HG03175 (cell line): Measurements from ENCODE around the gene PRKCA.
"Not testable (repeated sequence)": the region's sequence is repeated elsewhere in the genome, so short reads cannot be mapped to it uniquely, and the experiment has no call there.

Experiments
- ATAC-seq: cut with Tn5 transposase; IDR thresholded peaks from one replicate; pipeline ENCODE4 v1.9.1; 2021; ENCODE audit warnings: mild to moderate bottlenecking, moderate library complexity; ENCODE audit not compliant: unreplicated experiment

The PRKCA gene

GRCh38 chr17:66432996-66433551 lies 130.7 kb downstream of the PRKCA start:
- ATAC-seq: no peak

- ATAC-seq: no peak
Measured at GRCh38 chr17:66435182-66435581, 132.8 kb downstream of the PRKCA start.

DNA sequence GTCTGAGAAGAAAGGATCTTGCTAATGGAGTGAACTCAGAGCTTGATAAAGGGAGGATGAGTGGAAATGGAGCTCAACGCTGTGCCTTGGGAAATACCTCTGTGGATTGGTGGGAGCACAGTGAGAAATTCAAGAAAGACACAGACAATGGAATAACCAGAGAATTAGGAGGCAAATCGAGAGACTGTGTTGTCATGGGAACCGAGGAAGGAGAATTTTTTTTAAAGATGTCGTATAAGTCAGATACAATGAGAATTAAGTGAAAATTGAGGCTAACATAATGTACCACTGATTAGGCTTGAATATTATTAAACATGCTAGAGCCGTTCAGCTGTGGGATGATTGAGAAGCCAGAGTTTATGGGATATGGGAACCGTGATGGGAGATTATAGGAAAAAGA lies 134.2 kb downstream of the PRKCA start:
- no peak for ATAC-seq

GRCh38 chr17:66437476-66438026 lies 135.1 kb downstream of the PRKCA start:
- no peak for ATAC-seq

GRCh38 chr17:66438101-66438500 lies 135.7 kb downstream of the PRKCA start:
- ATAC-seq: no peak

DNA sequence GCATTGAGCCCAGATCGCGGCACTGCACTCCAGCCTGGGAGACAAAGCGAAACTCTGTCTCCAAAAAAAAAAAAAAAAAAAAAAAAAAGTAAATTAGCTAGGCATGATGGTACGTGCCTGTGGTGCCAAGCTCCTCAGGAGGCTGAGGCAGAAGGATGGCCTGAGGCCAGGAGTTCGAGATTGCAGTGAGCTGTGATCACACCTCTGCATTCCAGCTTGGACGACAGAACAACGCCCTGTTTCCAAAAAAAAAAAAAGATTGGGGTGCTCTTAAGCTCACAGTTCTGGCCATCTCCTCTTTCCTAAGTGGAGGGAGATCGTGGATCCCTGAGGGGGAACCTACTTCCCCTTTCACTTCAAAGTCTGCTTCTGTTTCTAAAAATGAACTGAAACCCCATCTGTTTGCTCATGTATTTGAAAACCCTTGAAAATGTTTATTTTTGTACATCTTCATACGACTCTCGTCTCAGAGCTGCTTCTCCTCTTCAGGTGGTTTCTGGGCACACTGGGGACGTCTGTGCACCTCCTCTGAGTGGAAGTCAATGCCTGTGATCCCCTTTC lies 138.8 kb downstream of the PRKCA start:
- ATAC-seq: peak; percentile 90

- ATAC-seq: no peak
Measured at GRCh38 chr17:66443166-66443565, 140.8 kb downstream of the PRKCA start.

DNA sequence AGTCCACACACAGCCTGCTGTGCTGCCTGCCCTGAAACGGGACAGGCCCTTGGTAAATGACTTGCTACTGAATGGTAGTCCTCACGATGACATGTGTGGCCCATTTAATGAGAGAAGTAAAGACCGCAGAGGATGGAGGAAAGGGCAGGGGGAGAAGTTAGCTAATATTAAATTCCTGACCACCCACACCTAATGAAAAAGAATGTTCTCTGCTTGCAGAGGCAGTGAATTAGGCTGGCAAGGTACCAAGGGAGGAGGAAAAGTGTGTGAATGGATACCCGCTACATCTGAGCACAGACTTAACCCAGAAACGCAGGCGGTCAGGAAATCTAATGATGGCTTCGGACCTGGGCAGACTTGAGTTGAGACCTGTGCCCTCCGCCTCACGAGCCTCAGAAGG lies 141.2 kb downstream of the PRKCA start:
- ATAC-seq: no peak

GRCh38 chr17:66444031-66444430 lies 141.6 kb downstream of the PRKCA start:
- ATAC-seq: no peak

- no peak for ATAC-seq
Measured at GRCh38 chr17:66445229-66445628, 142.8 kb downstream of the PRKCA start.

- ATAC-seq: no peak
Measured at GRCh38 chr17:66446419-66446818, 144.0 kb downstream of the PRKCA start.

GRCh38 chr17:66447159-66447558 lies 144.7 kb downstream of the PRKCA start:
- ATAC-seq: no peak

DNA sequence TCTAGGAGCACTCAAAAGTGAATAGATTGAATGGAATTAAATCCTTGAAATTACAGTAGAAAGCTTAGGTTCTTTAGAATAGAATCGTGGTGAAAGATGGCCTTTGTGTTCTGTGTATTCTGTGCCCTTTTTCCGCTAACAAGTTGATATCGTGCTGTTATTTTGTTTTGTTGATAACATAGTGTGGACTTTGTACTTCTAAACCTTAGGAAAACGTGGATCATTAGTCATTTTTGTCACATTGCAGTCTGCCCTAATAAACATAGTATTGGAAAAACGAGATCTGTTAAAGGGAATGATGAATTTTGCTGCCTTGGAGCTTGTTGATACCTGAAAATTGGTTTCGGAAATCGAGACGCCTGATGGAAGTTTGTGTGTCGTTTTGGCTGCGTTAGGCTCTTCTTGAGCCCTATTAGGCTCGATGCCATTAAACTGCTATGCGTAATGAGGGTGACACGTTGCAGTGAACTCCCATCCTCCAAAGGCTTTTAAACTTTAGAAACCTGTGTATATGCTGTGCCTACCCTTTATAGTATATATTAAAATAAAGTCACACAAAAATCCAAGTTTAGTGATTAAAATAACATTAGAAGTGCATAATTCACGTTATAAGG lies 145.7 kb downstream of the PRKCA start:
- no peak for ATAC-seq

DNA sequence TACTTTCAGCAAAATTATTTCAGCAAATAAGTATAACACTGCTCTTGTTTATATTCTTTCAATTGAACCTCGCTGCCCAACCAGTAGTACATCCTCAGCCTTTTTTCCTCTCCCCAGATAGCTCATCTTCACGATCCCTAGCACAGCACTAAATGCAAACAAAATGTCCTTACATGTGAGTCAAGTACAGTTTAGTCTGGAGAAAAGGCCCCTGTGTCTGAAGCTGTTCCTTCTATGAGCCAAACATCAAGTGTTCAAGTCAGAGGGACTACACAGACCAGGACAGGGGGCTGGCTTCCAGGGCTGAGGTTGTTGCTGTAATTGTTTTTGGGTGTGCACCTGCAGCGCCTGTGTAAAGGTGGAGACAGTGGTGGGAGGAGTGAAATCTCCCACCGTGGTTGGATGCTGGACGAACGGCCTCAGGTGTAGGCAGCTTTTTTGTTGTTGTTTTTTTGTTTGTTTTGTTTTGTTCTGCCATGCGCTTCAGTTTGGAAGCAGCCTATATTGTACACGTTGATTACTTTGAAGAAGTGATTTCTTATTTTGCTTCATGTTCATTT lies 147.1 kb downstream of the PRKCA start:
- no peak for ATAC-seq

GRCh38 chr17:66450008-66450851 lies 147.8 kb downstream of the PRKCA start:
- ATAC-seq: no peak

DNA sequence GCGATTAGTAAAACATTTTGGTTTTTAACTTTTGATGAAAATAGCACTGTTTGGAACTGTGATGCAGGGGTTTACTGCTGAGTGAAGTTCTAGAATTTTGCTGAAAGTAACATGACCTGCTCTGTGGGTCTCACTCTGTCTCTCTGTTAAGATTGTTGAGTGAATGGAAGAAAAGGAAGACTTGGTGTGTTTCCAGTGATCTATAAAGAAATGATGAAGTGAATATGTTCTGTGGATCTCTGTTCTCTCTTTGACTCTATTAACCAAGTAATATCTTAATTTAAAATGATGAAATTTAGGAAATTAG lies 148.4 kb downstream of the PRKCA start:
- no peak for ATAC-seq

GRCh38 chr17:66451188-66452149 lies 149.1 kb downstream of the PRKCA start:
- ATAC-seq: no peak

DNA sequence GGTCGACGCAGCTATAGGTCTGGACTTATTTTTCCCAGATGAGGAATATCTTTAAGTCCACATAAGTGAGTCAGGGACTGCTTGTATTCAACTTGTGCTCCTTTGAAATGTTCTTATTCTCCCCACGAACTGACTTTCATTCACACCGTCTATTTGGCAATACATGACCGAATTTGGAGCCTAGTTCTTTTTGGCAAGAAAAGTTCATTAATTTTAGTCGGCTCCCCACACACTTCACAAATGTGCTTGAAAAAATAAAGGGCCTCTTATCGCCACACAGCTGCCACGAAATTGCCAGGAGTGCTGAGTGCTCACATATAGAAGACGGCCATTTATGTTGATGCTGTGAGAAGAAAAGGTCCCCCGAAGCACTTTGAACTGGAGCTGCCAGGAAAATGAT lies 152.6 kb downstream of the PRKCA start:
- no peak for ATAC-seq

GRCh38 chr17:66457499-66457898 lies 155.1 kb downstream of the PRKCA start:
- not testable (repeated sequence) for ATAC-seq

DNA sequence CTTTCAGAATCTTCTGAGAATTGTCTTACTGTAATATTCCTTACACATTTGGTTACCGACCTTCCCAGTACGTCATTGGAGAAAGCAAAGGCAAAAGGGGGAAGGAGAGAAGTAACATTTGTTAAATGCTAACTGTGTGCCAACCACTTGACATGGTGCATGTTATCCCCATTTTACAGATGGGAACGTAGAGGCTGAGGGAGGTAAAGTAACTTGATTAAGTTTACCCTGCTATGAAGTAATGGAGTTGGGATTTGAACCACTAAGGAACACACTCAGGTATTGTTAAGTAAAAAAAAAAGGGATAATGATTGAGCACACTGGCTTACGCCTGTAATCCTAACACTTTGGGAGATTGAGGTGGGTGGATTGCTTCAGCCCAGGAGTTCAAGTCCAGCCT lies 156.4 kb downstream of the PRKCA start:
- no peak for ATAC-seq
